HepG2 (cell line): ENCODE measurements around the gene KIAA1755. TPM values are rescaled to one million over a fixed set of nuclear protein-coding genes. Genes with fewer than 3 reads are reported as not detected.

Experiments used
- ATAC-seq: fragments of 200-7000 bp; cut with Tn5 transposase; 3 replicates; pipeline ENCODE4 v1.9.1; 2020; ENCODE audit warnings: mild to moderate bottlenecking, moderate library complexity
- BruUV-seq: library from RNA; stranded (reverse); fragments of 400-500 nt; replicated peaks from 2 replicates; lab custom pipeline; 2021; lab: Mats Ljungman, UMichigan
- CTCF ChIA-PET: fragments of 300-600 bp; formaldehyde crosslinking; extraction: SDS; loops from one replicate; lab custom pipeline; 2021; ENCODE audit warnings: low total read pairs, inconsistent platforms, low intra/inter-chr PET ratio; lab: Yijun Ruan, JAX
- POLR2A ChIA-PET: fragments of 350-600 bp; sonication (Branson Sonifier 250); formaldehyde crosslinking; loops from one replicate; lab custom pipeline; 2020; ENCODE audit warnings: antibody characterized with exemption, inconsistent platforms; lab: Yijun Ruan, JAX
- DNase-seq: peaks from one replicate; pipeline ENCODE4 v3.0.0-alpha.2; 2015; ENCODE audit warnings: low spot score
- FAIRE-seq: peaks from 3 replicates; lab custom pipeline; 2011; peaks lifted over from hg19 to GRCh38; lab: Jason Lieb, UNC
- H2AFZ ChIP-seq: one replicate; pipeline ENCODE4 v1.6.1; 2011; ENCODE audit warnings: low read length, inconsistent platforms
- H3K27ac ChIP-seq: fragments of 300-600 bp; 3 replicates; pipeline ENCODE4 v1.8.0; 2011; ENCODE audit warnings: mixed run types, mild to moderate bottlenecking, mixed read lengths, low read length, inconsistent platforms; ENCODE audit not compliant: insufficient read depth; ENCODE audit errors: extremely low read length
- H3K27me3 ChIP-seq, 2 experiments: fragments of 200-600 bp in 1 of 2; 2 replicates in 1 of 2; 3 replicates in 1 of 2; pipeline versions ENCODE4 v1.6.0 to v1.8.0; 2011; ENCODE audit warnings: low read length in 2 of 2, mild to moderate bottlenecking in 2 of 2, moderate library complexity in 2 of 2, inconsistent platforms in 1 of 2; ENCODE audit not compliant: insufficient read depth in 2 of 2, control insufficient read depth in 1 of 2
- H3K36me3 ChIP-seq, 2 experiments: fragments of 200-600 bp in 1 of 2; replicated peaks in 1 of 2; 2 replicates in 1 of 2; 3 replicates in 1 of 2; pipeline versions ENCODE4 v1.5.1 to v1.8.0; 2011; ENCODE audit warnings: low read length in 2 of 2, inconsistent platforms in 1 of 2; ENCODE audit not compliant: insufficient read depth in 2 of 2, control insufficient read depth in 1 of 2
- H3K4me1 ChIP-seq: 2 replicates; pipeline ENCODE4 v1.5.1; 2012; ENCODE audit warnings: low read length, inconsistent platforms; ENCODE audit not compliant: insufficient read depth
- H3K4me2 ChIP-seq: 2 replicates; pipeline ENCODE4 v1.6.0; 2011; ENCODE audit warnings: low read depth, low read length, inconsistent platforms
- H3K4me3 ChIP-seq, 3 experiments: fragments of 200-600 bp in 1 of 3; sonication (generic), shearing (Covaris generic) in 1 of 3; replicated peaks in 1 of 3; 2 replicates each; pipeline ENCODE4 v1.5.1; 2011 to 2016; ENCODE audit warnings: low read length in 3 of 3, inconsistent platforms in 2 of 3, low read depth in 2 of 3, mild to moderate bottlenecking in 2 of 3, control low read depth in 1 of 3, mixed read lengths in 1 of 3; ENCODE audit not compliant: insufficient read depth in 1 of 3
- H3K79me2 ChIP-seq: one replicate; pipeline ENCODE4 v1.6.1; 2011; ENCODE audit warnings: low read length, inconsistent platforms; ENCODE audit not compliant: insufficient read depth
- H3K9ac ChIP-seq: 2 replicates; pipeline ENCODE4 v1.6.0; 2011; ENCODE audit warnings: mild to moderate bottlenecking, low read depth, low read length, inconsistent platforms; ENCODE audit not compliant: insufficient read depth
- H3K9me3 ChIP-seq: 2 replicates; pipeline ENCODE4 v1.5.1; 2012; ENCODE audit warnings: mild to moderate bottlenecking, low read length
- H4K20me1 ChIP-seq: 2 replicates; pipeline ENCODE4 v1.6.0; 2011; ENCODE audit warnings: inconsistent platforms, mild to moderate bottlenecking, low read length, moderate library complexity; ENCODE audit not compliant: insufficient read depth
- BORCS8-MEF2B ChIP-seq: sonication (generic); formaldehyde crosslinking; IDR thresholded peaks from 2 replicates; pipeline ENCODE4 v1.8.0; 2022; ENCODE audit warnings: mild to moderate bottlenecking, missing genetic modification reagents
- CERS6 ChIP-seq: sonication (generic); formaldehyde crosslinking; IDR thresholded peaks from 2 replicates; pipeline ENCODE4 v1.5.0; 2020; ENCODE audit warnings: missing genetic modification reagents
- DMTF1 ChIP-seq: sonication (generic); formaldehyde crosslinking; IDR thresholded peaks from 2 replicates; pipeline ENCODE4 v1.4.0; 2020; ENCODE audit warnings: mild to moderate bottlenecking, missing genetic modification reagents
- HIC2 ChIP-seq: sonication (generic); formaldehyde crosslinking; IDR thresholded peaks from 2 replicates; pipeline ENCODE4 v1.9.0; 2022; ENCODE audit warnings: low read depth, missing genetic modification reagents
- HNRNPUL1 ChIP-seq: fragments of 200-400 bp; formaldehyde crosslinking; IDR thresholded peaks from 2 replicates; pipeline ENCODE4 v1.6.1; 2017; ENCODE audit warnings: low read depth, mild to moderate bottlenecking, low read length, moderate library complexity
- IKZF5 ChIP-seq: IDR thresholded peaks from 2 replicates; pipeline ENCODE4 v1.6.1; 2018; ENCODE audit warnings: missing genetic modification reagents, mild to moderate bottlenecking, missing compliant biosample characterization
- MLLT10 ChIP-seq: sonication (generic); formaldehyde crosslinking; IDR thresholded peaks from 2 replicates; pipeline ENCODE4 v1.4.0; 2020; ENCODE audit warnings: missing genetic modification reagents
- MTF1 ChIP-seq: sonication (generic); formaldehyde crosslinking; IDR thresholded peaks from 2 replicates; pipeline ENCODE4 v1.5.0; 2020; ENCODE audit warnings: missing genetic modification reagents
- RAD21 ChIP-seq: fragments of 450-650 bp; formaldehyde crosslinking; IDR thresholded peaks from 2 replicates; pipeline ENCODE4 v1.5.0; 2020; ENCODE audit warnings: mild to moderate bottlenecking
- THYN1 ChIP-seq: sonication (generic); formaldehyde crosslinking; IDR thresholded peaks from 2 replicates; pipeline ENCODE4 v1.8.1; 2023; ENCODE audit warnings: low read depth, mild to moderate bottlenecking, moderate library complexity, missing genetic modification reagents, borderline replicate concordance
- ZNF720 ChIP-seq: sonication (generic); formaldehyde crosslinking; IDR thresholded peaks from 2 replicates; pipeline ENCODE4 v1.4.0; 2020; ENCODE audit warnings: missing genetic modification reagents
- ZNF850 ChIP-seq: sonication (generic); formaldehyde crosslinking; conservative IDR thresholded peaks from 2 replicates; pipeline ENCODE4 v1.9.0; 2021; ENCODE audit warnings: mild to moderate bottlenecking, missing genetic modification reagents
- WGBS: methylation state at CpG from one replicate; pipeline ENCODE4 v1.1.6; 2017; ENCODE audit warnings: low lambda C conversion rate; 5-methylcytosine and 5-hydroxymethylcytosine counted together
- in situ Hi-C: cut with HindIII; loops from 2 replicates; pipeline ENCODE4 v1.10.0; 2017; ENCODE audit warnings: low pct_unique_long_range_greater_than_20kb; ENCODE audit not compliant: extremely low pct_ligation_motif_present
- intact Hi-C: fragments of 100-400 bp; cut with micrococcal nuclease; formaldehyde crosslinking; loops from one replicate; pipeline ENCODE4 v1.10.0; 2022; ENCODE audit not compliant: unreplicated experiment
- polyA plus RNA-seq, 8 experiments: library from polyadenylated mRNA; depleted of rRNA in 3 of 8; stranded (reverse) in 7 of 8; unstranded in 1 of 8; fragments of >200 nt; fragmentation: Illumina TruSeq in 4 of 8; extraction: Trizol in 4 of 8; gene quantifications; 2 replicates each; pipeline versions ENCODE4 v1.2.1 to v1.2.3, GENCODE V29; 2011 to 2016; ENCODE audit warnings: low read depth in 4 of 8, missing spikeins in 1 of 8, mixed read lengths in 1 of 8; ENCODE audit not compliant: insufficient read depth in 1 of 8
- total RNA-seq, 5 experiments: library from RNA; depleted of rRNA; stranded (reverse); fragments of >200 nt; fragmentation: Illumina TruSeq; extraction: Trizol; gene quantifications; 2 replicates each; pipeline ENCODE4 v1.2.3, GENCODE V29; 2016; ENCODE audit warnings: low read depth in 1 of 5

The KIAA1755 gene
- total and polyA plus RNA-seq, 2 of the 13 experiments (the other 11 are each of a cell fraction or from before 2014, with no cell fraction given): 0.04 TPM; not detected in 1

GRCh38 chr20:38278131-38278530 lies 17.6 kb upstream of the KIAA1755 start:
- H3K4me3 ChIP-seq: no peak overlapping the region
- no TSS peak for BruUV-seq
- no peak overlapping the region for H3K4me2 ChIP-seq
- no peak for TF ChIP-seq HNRNPUL1
- no peak for TF ChIP-seq RAD21
- TF ChIP-seq MTF1 (CRISPR knock-in tag): no peak
- TF ChIP-seq HIC2 (CRISPR knock-in tag): no peak
- no peaks in the 10 kb centered on the region for H3K9me3 ChIP-seq
- DNase-seq (no peak), FAIRE-seq (no peak), ATAC-seq (no peak)
- intact Hi-C loops: loop anchor here (5.0 kb wide), 1 partner anchor 184 kb away; no protein-coding TSS in a partner anchor
- no peaks in the 10 kb centered on the region for H3K79me2 ChIP-seq
- H2AFZ ChIP-seq: no peak overlapping the region
- CTCF ChIA-PET: no interaction called here
- H3K4me1 ChIP-seq: no peaks in the 10 kb centered on the region
- in situ Hi-C loops: no loop called here
- POLR2A ChIA-PET: no interaction called here
- H3K27ac ChIP-seq: no peak overlapping the region
- H4K20me1 ChIP-seq: no peaks in the 10 kb centered on the region
- no peak overlapping the region for H3K9ac ChIP-seq
- H3K36me3 ChIP-seq: no peaks in the 10 kb centered on the region
- WGBS: 44% methylated on average over 14 of the region's 14 CpGs
- H3K27me3 ChIP-seq: peaks cover 0 to 14% of the 10 kb centered on the region in 2 experiments; a peak in 2 of 5 replicates

- H3K9ac ChIP-seq: no peak overlapping the region
- FAIRE-seq (no peak), DNase-seq (no peak), ATAC-seq (no peak)
- CTCF ChIA-PET: no interaction called here
- WGBS: 12% methylated on average over 2 of the region's 2 CpGs
- no TSS peak for BruUV-seq
- H3K4me1 ChIP-seq: no peaks in the 10 kb centered on the region
- no peak overlapping the region for H3K4me2 ChIP-seq
- no peaks in the 10 kb centered on the region for H3K9me3 ChIP-seq
- H3K27me3 ChIP-seq: peaks cover 0 to 14% of the 10 kb centered on the region in 2 experiments; a peak in 2 of 5 replicates
- H3K36me3 ChIP-seq: no peaks in the 10 kb centered on the region
- no peaks in the 10 kb centered on the region for H4K20me1 ChIP-seq
- H3K27ac ChIP-seq: no peak overlapping the region
- H3K79me2 ChIP-seq: no peaks in the 10 kb centered on the region
- intact Hi-C loops (loop anchor here (5.0 kb wide), 1 partner anchor 185 kb away; no protein-coding TSS in a partner anchor), in situ Hi-C loops (no loop called here)
- H3K4me3 ChIP-seq: no peak overlapping the region
- H2AFZ ChIP-seq: no peak overlapping the region
- POLR2A ChIA-PET: no interaction called here
- TF ChIP-seq MLLT10 (CRISPR knock-in tag) (no peak), ZNF850 (CRISPR knock-in tag) (no peak), ZNF720 (CRISPR knock-in tag) (no peak), CERS6 (no peak), BORCS8-MEF2B (CRISPR knock-in tag) (no peak), IKZF5 (CRISPR knock-in tag) (no peak), THYN1 (CRISPR knock-in tag) (no peak), DMTF1 (CRISPR knock-in tag) (no peak)
Observed at GRCh38 chr20:38277691-38278090, 17.2 kb upstream of the KIAA1755 start.
